ENCODE data around the gene SNAP25.

DNA sequence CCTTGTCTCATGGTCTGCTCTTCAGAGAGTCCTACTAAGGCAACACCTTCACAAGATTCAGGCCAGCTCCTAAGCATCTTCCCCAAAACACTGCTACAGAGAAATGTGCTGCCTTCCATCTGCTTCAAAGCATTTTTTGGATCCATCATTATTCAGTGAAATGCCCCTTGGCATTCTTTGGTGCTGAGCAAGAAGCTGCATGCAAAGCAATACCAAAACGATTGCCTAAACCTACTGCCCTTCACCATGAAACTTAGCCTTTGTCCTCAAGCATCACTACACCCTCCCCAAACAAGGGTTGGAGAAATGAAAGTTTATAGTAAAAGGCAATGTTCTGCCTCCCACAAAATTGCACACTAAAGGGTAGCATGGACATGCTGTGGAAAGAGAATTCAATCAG is 93.5 kb downstream of the SNAP25 start:
- TF ChIP-seq ZNF311 (tag by site-specific recombination; IDR thresholded peaks at IDR 0.05; ENCODE audit: borderline replicate concordance) = no peak
- no peak for TF ChIP-seq ZBTB26 (tag by site-specific recombination; optimal IDR thresholded peaks at IDR 0.05)
